Smooth muscle cell (in vitro differentiated cells): Measurements from ENCODE around the gene LPCAT3. TPM values are rescaled to one million over a fixed set of nuclear protein-coding genes. Genes with fewer than 3 reads are reported as not detected.
"Not testable (repeated sequence)": the region's sequence is repeated elsewhere in the genome, so short reads cannot be mapped to it uniquely, and the experiment has no call there.

Source experiments
- DNase-seq: peaks from one replicate; lab custom pipeline; 2025; ENCODE audit not compliant: unreplicated experiment; lab: John Stamatoyannopoulos, UW
- H2AFZ ChIP-seq: fragments of 200-600 bp; sonication (generic); 2 replicates; pipeline ENCODE4 v1.6.0; 2016; ENCODE audit warnings: antibody characterized with exemption, low read depth, mild to moderate bottlenecking
- H3F3A ChIP-seq: fragments of 200-600 bp; sonication (generic); 2 replicates; pipeline ENCODE4 v1.6.0; 2017; ENCODE audit warnings: antibody characterized with exemption, low read depth
- H3K27ac ChIP-seq: fragments of 200-600 bp; sonication (generic); 2 replicates; pipeline ENCODE4 v1.5.1; 2016; ENCODE audit warnings: low read depth, mild to moderate bottlenecking
- H3K27me3 ChIP-seq: fragments of 200-600 bp; sonication (generic); 2 replicates; pipeline ENCODE4 v1.6.1; 2016; ENCODE audit warnings: low read depth, mild to moderate bottlenecking
- H3K36me3 ChIP-seq: fragments of 200-600 bp; sonication (generic); 2 replicates; pipeline ENCODE4 v1.5.1; 2016; ENCODE audit warnings: low read depth
- H3K4me1 ChIP-seq: fragments of 200-600 bp; sonication (generic); 2 replicates; pipeline ENCODE4 v1.5.1; 2016; ENCODE audit warnings: low read depth
- H3K4me2 ChIP-seq: fragments of 200-600 bp; sonication (generic); 2 replicates; pipeline ENCODE4 v1.6.0; 2016; ENCODE audit warnings: mild to moderate bottlenecking
- H3K4me3 ChIP-seq: fragments of 200-600 bp; sonication (generic); 2 replicates; pipeline ENCODE4 v1.5.1; 2016; ENCODE audit warnings: mild to moderate bottlenecking
- H3K79me2 ChIP-seq: fragments of 200-600 bp; sonication (generic); 2 replicates; pipeline ENCODE4 v1.6.0; 2016; ENCODE audit warnings: low read depth, mild to moderate bottlenecking
- H3K9ac ChIP-seq: fragments of 200-600 bp; sonication (generic); 2 replicates; pipeline ENCODE4 v1.6.0; 2016; ENCODE audit warnings: low read depth
- H3K9me3 ChIP-seq: fragments of 200-600 bp; sonication (generic); replicated peaks from 2 replicates; pipeline ENCODE4 v1.5.1; 2016; ENCODE audit warnings: low read depth
- H4K20me1 ChIP-seq: fragments of 200-600 bp; sonication (generic); 2 replicates; pipeline ENCODE4 v1.6.0; 2016; ENCODE audit warnings: low read depth
- WGBS: methylation state at CpG from one replicate; pipeline ENCODE4 v1.1.7; 2016; ENCODE audit warnings: low lambda C conversion rate; 5-methylcytosine and 5-hydroxymethylcytosine counted together
- polyA plus RNA-seq: library from polyadenylated mRNA; unstranded; fragments of >200 nt; fragmentation: Nextera tagmentation; extraction: Ambion mirVana; gene quantifications from 2 replicates; pipeline ENCODE4 v1.2.1, GENCODE V29; 2016
- total RNA-seq: library from RNA; depleted of rRNA; stranded (reverse); fragments of >200 nt; gene quantifications from 2 replicates; pipeline ENCODE4 v1.2.3, GENCODE V29; 2014
- TF ChIP-seq, protein P1 (sequence below): fragments of 200-600 bp; sonication (generic); IDR thresholded peaks from 2 replicates; pipeline ENCODE4 v1.5.1; 2017; ENCODE audit warnings: borderline replicate concordance, mild to moderate bottlenecking, antibody characterized with exemption; ENCODE audit not compliant: insufficient read depth, poor library complexity, severe bottlenecking

LPCAT3 gene
- total and polyA plus RNA-seq, 2 experiments from 2014 or later, result 28.3 to 35.9 TPM

DNA sequence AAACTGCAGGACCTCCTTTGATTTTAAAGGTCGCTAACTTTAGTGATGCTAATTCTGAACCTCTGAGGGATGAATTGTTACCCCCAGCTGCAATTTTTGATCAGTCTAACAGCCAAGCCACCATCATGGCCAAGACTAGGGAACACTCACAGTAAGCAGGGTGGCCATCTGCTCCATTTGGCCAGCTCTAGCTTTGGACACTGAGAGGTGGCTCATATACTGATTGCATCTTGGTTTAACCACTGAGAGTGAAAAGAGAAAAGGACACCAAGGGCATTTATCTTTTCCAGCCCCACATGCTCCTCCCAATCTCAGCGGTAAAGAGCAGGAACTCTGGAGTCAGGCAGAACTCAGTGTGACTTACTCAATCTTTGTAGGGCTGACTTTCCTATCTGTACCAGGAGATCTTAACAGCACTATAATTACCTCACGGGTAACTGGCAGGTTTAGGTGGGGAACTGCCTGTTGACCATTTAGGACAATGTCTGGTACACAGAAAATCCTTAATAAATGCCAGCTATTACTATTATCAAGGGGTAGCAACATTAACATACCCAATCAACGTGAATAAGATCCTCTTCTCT lies 6.2 kb downstream of the LPCAT3 start:
- H2AFZ ChIP-seq, result no peak overlapping the region
- H3F3A ChIP-seq, result no peaks in the 10 kb centered on the region
- H3K27ac ChIP-seq, result no peak overlapping the region
- DNase-seq, result no peak
- no peaks in the 10 kb centered on the region for H4K20me1 ChIP-seq
- H3K4me2 ChIP-seq, result no peak overlapping the region
- no peaks in the 10 kb centered on the region for H3K79me2 ChIP-seq
- H3K4me3 ChIP-seq, result no peak overlapping the region
- no peaks in the 10 kb centered on the region for H3K36me3 ChIP-seq
- H3K27me3 ChIP-seq, result no peaks in the 10 kb centered on the region
- no peak overlapping the region for H3K9ac ChIP-seq
- WGBS, result 60% methylated on average over 4 of the region's 4 CpGs
- no peaks in the 10 kb centered on the region for H3K9me3 ChIP-seq
- H3K4me1 ChIP-seq, result peaks cover 2% of the 10 kb centered on the region
- TF ChIP-seq, protein P1, sequence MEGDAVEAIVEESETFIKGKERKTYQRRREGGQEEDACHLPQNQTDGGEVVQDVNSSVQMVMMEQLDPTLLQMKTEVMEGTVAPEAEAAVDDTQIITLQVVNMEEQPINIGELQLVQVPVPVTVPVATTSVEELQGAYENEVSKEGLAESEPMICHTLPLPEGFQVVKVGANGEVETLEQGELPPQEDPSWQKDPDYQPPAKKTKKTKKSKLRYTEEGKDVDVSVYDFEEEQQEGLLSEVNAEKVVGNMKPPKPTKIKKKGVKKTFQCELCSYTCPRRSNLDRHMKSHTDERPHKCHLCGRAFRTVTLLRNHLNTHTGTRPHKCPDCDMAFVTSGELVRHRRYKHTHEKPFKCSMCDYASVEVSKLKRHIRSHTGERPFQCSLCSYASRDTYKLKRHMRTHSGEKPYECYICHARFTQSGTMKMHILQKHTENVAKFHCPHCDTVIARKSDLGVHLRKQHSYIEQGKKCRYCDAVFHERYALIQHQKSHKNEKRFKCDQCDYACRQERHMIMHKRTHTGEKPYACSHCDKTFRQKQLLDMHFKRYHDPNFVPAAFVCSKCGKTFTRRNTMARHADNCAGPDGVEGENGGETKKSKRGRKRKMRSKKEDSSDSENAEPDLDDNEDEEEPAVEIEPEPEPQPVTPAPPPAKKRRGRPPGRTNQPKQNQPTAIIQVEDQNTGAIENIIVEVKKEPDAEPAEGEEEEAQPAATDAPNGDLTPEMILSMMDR, result no peak

DNA sequence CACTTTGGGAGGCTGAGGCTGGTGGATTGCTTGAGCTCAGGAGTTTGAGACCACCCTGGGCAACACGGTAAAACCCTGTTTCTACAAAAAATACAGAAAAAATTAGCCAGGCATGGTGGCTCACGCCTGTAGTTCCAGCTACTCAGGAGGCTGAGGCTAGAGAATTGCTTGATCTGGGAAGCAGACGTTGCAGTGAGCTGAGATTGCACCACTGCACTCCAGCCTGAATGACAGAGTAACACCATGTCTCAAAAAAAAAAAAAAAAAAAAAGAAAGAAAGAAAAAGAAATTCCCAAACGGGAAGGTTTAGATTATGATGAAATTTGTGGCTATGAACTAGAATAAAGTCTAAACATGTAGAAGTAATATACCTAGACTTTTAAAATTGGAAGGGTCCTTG lies 6.9 kb downstream of the LPCAT3 start:
- 96% methylated on average over 4 of the region's 4 CpGs for WGBS
- not testable (repeated sequence) for H3F3A ChIP-seq, DNase-seq, H2AFZ ChIP-seq, H4K20me1 ChIP-seq, H3K9ac ChIP-seq, H3K27me3 ChIP-seq, H3K4me1 ChIP-seq, H3K4me3 ChIP-seq, H3K9me3 ChIP-seq, H3K36me3 ChIP-seq, H3K4me2 ChIP-seq, H3K27ac ChIP-seq, H3K79me2 ChIP-seq

DNA sequence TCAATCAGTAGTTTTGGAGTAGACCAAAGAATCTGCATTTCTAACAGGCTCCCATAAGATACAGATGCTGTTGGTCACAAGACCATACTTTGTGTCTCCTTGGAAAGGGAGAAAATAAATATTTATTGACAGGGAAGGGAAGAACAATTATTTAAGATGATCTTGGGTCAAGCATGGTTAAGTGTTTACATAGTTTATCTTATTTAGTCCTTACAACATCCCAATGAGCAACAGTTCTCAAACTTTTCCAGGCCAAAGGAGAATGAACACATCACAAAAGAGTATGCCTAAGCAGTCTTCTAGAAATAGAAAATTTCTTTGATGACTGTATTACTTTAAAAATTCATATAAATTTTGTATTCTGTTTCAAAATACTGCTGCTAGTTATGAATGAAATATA lies 8.8 kb downstream of the LPCAT3 start:
- Histone ChIP-seq H3K27ac (no peak overlapping the region), H3K9me3 (no peaks in the 10 kb centered on the region), H3K4me1 (no peaks in the 10 kb centered on the region), H3K4me2 (no peak overlapping the region), H3K9ac (no peak overlapping the region), H3K36me3 (no peaks in the 10 kb centered on the region), H3F3A (no peaks in the 10 kb centered on the region), H2AFZ (no peak overlapping the region), H3K4me3 (no peak overlapping the region), H4K20me1 (peaks cover 4% of the 10 kb centered on the region), H3K27me3 (no peaks in the 10 kb centered on the region), H3K79me2 (no peaks in the 10 kb centered on the region)
- no peak for DNase-seq
- TF ChIP-seq, protein P1, result no peak

DNA sequence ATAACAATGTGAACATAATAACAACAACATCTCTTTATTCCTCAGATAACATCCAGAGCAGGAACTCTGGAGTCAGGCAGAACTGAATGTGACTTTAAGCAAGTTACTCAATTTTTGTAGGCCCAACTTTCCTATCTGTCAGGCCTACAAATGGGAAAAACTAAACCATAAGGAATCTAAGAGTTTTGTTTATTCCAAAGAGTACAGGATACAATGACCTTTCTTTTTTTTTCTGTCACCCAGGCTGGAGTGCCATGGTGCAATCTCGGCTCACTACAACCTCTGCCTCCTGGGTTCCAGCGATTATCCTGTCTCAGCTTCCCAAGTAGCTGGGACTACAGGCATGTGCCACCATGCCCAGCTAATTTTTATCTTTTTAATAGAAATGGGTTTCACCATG lies 9.4 kb downstream of the LPCAT3 start:
- no peak overlapping the region for H3K4me3 ChIP-seq
- no peaks in the 10 kb centered on the region for H3K4me1 ChIP-seq
- no peak for DNase-seq
- 95% methylated on average over 2 of the region's 2 CpGs for WGBS
- peaks cover 4% of the 10 kb centered on the region for H4K20me1 ChIP-seq
- no peaks in the 10 kb centered on the region for H3K27me3 ChIP-seq
- H3F3A ChIP-seq, result no peaks in the 10 kb centered on the region
- H3K36me3 ChIP-seq, result no peaks in the 10 kb centered on the region
- no peak overlapping the region for H3K27ac ChIP-seq
- H2AFZ ChIP-seq, result no peak overlapping the region
- H3K9ac ChIP-seq, result no peak overlapping the region
- no peaks in the 10 kb centered on the region for H3K79me2 ChIP-seq
- TF ChIP-seq, protein P1, result no peak
- H3K9me3 ChIP-seq, result no peaks in the 10 kb centered on the region
- H3K4me2 ChIP-seq, result no peak overlapping the region
